Hematopoietic multipotent progenitor cell treated with erythropoietin and hydrocortisone succinate and interleukin-3 and kit ligand, for 15 days (in vitro differentiated cells): Measurements from ENCODE around the gene ROM1.
"Not testable (repeated sequence)": the region's sequence is repeated elsewhere in the genome, so short reads cannot be mapped to it uniquely, and the experiment has no call there.

ENCODE experiments used
- DNase-seq: peaks from one replicate; pipeline ENCODE4 v3.0.0-alpha.2; 2015; ENCODE audit warnings: low spot score

The ROM1 gene

DNA sequence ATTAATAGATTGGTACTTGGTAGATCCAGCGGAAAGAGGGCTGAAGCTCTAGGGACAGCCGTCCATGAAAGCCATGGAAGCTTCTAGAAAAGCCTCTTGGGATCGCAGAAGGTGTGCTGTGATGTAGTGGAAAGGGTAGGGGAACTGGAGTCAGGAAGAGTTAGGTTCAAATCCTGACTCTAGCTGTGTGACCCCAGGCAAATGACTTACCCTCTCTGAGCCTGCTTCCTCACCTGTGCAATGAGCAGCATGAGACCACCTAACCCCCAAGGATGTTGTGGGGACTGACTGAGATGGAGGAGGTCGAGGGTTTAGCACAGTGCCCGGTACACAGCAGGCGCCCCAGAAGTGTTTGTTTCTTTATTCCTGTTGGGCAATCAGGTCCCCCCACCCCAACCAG, 2.7 kb upstream of the ROM1 start:
- no peak for DNase-seq

DNA sequence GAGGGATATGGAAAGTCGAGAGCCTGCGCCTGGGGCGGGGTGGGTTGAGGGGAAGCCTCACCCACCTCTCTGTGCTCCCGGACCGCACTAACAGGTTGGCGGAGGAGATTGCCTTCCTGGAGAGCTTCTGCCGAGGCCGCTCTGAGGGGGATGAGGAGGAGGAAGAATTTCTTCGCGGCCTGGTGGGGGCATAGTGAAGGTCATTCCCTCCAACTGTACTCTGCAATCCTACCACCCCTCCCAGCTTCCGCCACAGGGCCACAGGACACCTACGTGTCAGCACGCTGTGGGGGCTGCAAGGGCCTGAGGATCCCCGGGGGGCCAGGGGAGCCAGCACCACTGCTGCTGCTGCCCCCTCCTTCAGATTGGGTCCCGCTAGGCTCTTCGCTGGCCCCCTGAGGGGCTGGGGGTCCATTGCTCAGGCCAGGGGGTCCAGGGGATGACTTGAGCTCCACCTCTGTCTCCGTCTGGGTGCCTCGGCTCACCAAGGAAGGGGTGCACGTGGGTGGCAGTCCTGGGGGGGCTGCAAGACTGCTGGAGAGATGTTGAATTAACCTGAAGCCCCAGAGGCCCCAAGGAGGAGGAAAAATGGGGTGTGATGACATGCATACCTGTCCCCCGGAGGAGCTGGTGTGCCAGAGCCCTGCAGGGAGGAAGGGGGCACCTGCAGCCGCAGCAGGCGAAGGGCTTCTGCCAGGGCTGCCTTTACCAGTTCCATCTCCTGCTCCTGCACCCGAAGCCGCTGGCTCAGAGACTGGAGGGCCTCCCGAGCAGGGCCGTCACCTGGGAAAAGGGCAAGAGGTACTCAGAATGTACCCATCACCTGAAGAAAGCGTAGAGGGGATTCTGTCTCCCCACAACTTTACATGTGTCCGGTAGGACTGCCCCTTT, 2.0 kb upstream of the ROM1 start:
- DNase-seq, result no peak

DNA sequence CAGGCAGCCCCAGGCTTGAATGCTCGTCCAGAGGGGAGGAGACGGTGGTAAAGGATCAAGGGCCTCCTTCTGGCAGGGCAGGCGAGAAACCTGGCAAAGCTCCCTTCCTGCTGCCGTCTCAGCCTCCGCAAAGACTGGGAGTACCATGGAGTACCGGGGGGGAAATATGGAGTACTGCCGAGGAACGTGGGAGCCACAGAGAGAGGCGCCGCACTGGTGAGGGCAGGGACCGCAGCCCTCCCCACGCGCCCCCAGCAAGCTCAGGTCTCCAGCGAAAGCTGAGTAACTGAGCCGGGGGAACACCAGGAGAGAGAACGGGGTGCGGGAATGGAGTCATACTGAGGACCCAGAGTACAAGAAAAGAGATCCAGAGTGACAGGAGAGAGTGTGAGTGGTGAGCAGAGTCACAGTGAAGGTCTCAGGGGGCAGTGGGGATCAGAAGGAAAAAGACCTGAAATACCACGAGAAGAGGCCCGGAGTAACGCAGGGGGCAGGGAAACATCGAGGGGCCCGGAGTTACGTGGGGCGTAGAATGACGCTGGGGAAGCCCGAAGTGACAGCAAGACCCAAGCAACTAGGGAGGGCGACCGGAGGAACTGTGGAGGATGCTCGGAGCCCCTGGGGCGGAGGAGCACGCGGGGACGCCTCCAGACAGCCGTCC, 1.2 kb upstream of the ROM1 start:
- DNase-seq, result peak; percentile 18

DNA sequence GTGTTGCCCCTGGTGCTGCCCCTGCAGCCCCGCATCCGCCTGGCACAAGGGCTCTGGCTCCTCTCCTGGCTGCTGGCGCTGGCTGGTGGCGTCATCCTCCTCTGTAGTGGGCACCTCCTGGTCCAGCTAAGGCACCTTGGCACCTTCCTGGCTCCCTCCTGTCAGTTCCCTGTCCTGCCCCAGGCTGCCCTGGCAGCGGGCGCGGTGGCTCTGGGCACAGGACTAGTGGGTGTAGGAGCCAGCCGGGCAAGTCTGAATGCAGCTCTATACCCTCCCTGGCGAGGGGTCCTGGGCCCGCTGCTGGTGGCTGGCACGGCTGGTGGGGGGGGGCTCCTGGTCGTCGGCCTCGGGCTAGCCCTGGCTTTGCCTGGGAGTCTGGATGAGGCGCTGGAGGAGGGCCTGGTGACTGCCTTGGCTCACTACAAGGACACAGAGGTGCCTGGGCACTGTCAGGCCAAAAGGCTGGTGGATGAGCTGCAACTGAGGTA, 278 bp downstream of the ROM1 start:
- no peak for DNase-seq

DNA sequence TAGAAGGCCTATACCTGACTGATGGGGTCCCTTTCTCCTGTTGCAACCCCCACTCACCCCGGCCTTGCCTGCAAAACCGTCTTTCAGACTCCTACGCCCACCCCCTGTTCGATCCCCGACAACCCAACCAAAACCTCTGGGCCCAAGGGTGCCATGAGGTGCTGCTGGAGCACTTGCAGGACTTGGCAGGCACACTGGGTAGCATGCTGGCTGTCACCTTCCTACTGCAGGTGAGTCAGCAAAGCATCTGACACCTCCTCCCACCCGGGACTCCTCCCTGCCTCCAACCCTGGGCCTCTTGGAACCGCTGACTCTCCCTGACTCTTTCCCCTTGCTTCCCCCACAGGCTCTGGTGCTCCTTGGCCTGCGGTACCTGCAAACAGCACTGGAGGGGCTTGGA, 1.2 kb downstream of the ROM1 start:
- peak; percentile 65 for DNase-seq

DNA sequence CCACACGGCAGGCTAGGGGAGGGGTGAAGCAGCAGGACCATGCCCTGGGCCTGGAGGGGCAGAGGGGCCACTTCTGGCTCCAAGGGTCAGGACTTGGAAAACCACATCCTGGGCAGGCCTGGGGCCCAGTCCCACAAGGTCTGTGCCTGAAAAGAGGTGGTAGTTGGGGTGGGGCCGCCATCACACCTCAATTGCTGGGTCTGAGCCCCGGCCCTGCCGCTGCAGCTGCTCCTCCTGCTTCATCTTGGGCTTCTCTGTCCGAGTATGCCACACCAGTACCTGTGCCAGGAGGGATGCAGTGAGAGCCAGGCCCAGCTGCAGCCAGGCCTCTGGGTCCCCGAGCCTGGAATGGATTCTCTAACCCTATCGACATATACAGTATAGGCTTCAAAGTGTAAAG, 2.5 kb downstream of the ROM1 start:
- DNase-seq, result no peak

DNA sequence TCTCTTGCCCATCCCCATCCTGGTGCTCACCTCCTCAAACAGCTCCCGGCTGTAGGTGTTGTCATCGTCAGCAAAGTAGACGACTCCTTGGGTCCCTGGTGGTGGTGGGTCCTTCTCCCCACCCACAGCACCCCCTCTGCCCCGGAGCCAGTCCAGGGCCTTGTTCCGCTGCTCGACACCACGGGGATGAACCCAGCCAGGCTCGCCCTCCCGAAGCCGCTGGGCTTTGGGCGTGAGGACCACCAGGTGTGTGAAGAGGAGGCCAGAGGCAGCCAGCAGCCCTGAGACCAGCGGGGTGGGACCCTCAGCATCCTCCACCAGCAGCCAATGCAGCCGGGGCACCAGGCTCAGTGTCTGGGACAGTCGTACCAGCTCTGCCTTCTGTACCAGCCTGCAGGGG, 3.9 kb downstream of the ROM1 start:
- DNase-seq, result not testable (repeated sequence)

DNA sequence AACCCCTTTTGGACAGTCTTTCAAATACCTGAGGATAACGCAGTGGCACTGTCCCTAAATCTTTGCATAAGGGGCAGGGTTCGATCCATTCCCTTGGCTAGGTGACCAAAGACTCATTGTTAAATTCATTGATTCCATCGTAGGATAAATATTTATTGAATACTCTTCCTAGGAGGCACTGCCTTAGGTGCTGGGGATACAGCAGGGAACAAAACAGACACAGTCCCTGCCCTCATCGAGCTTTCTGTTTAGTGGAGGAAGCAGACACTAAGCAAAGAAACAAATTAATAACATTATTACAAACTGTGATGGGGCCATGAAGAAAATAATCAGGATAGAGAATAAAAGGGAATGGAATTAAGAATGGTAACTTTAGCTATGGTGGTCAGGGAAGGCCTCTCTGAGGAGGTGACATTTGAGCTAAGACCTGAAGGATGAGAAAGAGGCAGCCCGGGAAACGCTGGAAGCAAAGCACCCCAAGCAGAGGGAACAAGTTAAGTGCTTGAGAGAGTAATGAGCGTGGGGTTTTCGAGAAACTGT, 8.0 kb downstream of the ROM1 start:
- DNase-seq, result no peak

DNA sequence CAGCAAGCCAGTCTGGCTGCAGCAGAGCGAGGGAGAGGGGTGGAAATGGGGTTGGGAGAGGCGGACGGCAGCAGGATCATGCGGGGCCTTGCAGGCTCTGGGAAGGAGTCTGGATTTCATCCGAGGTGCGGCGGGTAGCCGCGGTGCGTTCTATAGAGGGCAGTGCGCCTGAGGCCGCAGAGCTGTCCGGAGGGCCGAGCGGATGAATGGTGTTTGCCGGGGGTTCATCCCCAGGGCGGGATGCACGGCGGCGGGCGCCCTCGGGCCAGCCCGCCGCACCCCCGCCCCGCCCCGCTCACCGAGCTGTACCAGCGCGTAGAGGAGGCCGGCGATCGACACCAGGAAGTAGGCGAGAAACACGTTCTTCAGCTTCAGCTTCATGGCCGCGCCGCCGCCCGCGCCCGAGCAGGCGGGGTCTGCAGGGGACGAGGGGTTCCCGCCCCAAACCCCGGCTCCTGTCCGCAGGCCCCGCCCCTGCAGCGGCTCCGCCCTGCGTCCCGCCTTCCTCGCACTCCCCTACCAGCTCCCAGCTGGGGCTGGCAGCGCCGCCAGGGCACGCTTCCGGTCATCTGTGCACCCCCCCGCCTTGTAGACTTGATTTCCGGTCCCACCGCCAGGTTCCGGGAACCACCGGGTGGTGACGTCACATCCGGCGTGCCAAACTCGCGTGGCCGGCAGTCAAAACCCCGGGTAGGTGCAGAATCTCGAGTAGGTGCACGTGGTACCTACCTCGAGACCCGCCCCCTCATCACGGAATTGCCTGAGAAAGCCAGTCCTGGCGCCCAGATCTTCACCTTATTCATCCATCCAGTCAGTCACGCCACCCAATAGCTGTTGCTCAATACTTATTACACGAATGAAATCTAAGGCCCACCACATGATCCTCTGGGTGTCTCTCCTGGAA, 8.8 kb downstream of the ROM1 start, which contains the start of gene B3GAT3:
B3GAT3 (minus strand) TSS at position 420 of the 904 bp plus-strand sequence; CDS start at position 381, 39 bp downstream.
- DNase-seq, result peak; percentile 88

DNA sequence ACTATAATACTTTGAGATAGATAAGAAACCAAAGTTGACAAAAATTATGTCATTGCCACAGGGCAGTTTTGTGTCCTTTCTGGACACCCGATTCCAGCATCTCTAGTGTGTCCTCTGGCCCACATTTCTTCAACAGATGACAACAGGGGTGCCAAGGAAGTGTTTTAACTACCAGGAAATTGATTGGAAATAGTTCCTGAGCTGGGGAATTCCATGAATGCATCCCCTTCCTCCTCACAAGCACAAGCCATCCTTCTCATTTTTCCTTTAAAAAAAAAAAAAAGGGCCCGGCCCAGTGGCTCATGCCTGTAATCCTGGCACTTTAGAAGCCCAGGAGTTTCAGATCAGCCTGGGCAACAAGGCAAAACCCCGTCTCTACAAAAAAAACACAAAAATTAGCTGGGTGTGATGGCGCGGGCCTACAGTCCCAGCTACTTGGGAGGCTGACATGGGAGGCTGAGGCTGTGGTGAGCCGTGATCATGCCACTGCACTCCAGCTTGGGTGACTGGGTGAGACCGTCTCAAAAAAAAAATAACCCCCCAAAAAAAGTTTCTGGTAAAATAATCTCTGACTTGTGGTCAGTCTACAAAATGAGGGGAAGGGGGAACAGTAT, 9.5 kb downstream of the ROM1 start:
- no peak for DNase-seq

DNA sequence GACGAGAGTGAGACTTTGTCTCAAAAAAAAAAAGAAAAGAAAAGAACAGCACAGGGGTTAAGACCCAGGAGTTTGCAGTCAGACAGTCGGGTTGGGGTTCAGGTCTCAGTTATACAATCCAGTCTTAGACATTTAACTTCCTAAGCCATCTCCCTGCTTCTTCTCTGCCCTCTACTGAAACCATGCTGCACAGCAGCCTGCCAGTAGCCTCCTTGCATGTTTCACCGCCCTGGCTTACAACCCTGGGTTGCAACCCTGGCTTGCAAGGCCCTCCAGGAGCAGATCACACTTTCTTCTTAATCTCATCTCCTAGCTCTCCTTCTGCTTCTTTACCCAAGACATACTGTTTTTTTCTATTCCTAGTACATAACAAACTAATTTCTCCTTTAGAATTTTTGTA, 14.7 kb downstream of the ROM1 start:
- no peak for DNase-seq

DNA sequence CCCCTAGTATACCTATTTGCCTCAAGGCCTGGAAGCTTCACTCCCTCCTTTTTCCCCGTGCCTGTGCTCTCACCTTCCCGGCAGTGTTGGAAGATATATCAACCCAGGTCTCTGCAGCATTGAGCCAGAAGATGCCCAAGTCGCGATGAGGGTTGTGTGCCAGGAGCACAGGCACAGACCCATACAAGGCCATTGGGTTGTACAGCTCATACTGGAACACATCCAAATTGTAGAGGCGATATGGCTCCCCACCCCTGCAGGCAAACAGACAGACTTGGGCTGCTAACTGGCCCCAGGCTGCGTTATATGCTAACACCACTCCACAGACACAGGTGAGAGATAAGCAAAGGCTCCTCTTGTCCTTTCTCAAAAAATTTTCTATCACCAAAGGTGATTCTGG, 19.4 kb downstream of the ROM1 start:
- no peak for DNase-seq

DNA sequence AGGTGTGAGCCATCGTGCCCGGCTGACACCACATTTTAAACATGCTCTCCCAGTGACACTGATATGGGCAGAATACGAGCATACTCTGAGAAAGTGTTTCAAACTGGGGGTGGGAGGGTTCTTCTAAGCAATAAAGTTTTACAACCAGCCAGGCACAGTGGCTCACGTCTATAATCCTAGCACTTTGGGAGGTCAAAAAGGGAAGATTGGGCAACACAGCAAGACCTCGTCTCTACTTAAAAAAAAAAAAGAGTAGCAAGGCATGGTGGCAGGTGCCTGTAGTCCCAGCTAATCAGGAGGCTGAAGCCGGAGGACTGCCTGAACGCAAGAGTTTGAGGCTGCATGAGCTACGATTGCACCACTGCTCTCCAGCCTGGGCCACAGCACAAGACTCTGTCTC, 31.2 kb downstream of the ROM1 start:
- DNase-seq, result no peak

DNA sequence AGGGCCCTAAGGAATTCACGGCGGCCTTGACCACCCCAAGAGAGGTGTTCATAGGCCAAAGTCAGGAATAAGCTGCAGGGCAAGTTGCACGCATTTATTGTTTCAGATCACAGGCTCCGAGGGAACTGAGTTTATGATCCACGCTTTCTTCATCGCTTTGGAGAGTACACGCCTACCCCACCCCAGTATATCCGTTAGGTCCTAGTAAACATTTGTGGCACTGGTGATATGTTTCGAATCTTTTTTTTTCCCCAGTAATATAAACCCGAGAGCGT, 32.6 kb downstream of the ROM1 start:
- no peak for DNase-seq

DNA sequence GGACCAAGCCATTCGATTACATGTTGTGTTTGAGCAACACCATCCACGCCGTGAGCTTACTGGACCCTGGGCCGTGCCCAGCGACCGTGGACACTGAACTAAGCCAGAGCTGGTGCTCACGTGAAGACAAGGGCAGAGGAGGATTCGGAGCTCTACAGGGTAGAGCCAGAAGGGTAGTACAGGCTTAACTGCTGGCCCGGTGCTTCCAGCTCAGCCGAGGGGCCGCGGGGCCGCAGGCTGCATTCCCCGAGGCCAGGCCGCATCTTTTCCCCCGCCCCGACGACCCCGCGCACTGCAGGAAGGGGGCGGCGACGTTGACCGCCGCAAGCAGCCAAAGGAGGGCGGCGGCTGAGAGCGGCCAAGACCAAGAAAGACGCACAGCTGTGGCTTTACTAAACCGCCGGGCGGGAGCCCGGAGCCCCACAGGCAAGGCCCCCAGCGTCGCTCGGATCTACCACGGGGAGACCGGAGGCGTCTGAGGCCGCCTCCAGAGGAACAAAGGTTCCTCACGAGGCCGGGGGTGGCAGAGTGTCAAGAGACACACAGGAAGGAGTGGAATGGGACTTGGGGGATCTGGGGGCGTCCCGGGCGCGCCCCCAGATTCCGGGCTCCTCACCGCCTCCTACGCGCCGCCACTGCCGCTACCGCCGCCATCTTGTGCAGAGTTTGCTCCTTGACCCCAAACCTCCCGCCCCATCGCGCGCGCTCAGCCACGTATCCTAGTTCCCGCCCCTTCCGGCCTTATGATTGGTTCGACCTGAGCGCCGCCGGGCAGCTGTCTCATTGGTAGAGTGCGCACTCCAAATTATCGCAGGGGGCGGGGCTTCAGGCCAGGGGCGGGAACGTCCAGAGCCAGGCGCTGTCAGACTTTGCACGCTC, 33.1 kb downstream of the ROM1 start, which contains the start of gene GANAB:
GANAB (minus strand) TSS at position 668 of the 879 bp plus-strand sequence; CDS start at position 654, 14 bp downstream.
- DNase-seq, result peak; percentile 100

DNA sequence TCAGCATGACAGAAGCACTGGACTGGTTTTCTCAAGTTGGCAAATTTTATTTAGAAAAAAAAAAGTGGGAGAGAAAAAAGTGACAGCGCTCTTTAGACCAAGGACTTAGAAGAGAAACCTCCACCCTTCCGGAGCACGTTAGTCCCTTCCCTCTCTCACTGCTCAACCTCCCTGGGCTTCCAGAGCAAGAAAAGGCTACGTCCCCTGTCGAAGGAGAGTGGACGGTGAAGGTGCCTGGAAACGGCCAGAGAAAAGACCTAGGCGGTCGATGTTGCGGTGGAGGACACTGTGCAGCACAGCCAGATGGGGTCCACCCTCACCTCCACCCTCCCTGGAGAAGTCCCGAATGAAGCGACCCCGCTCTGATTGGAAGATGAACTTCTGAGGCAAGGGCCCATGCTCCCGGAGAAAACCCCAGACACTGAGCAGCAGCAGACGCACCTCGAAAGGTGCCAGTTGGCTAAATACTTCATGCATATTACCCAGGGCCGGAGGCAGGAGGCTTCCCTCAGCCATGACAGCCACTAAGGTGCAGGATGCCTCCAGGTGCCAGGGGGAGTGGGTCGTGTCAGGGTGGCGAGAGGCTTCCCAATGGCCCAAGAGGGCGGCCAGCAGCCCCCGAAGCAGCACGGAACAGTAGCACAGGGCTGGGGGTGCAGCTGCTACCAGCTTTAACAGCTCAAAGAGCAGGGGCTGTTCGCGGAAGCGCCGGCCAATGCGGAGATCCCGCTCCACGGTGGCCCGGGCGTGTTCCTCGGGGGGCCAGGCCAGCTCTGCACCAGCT, 34.0 kb downstream of the ROM1 start:
- no peak for DNase-seq

DNA sequence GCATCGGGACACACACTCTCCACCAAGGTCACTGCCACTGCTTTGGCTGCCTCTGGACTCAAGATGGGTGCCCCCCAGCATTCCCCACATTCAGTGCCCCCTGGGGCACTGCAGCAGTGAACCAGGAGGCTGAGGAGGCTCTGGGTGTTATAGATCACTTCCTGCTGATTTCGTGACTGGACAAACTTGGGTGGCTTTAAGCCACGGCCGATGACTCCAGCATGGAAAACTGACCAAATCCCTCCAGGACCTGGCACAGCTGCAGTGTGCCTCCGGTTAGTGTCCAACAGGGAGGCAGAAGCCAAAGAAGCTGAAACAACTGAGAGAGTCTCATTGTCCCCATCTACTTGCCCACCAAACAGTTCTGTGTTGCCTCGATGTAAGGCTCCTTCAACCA, 34.5 kb downstream of the ROM1 start:
- no peak for DNase-seq

DNA sequence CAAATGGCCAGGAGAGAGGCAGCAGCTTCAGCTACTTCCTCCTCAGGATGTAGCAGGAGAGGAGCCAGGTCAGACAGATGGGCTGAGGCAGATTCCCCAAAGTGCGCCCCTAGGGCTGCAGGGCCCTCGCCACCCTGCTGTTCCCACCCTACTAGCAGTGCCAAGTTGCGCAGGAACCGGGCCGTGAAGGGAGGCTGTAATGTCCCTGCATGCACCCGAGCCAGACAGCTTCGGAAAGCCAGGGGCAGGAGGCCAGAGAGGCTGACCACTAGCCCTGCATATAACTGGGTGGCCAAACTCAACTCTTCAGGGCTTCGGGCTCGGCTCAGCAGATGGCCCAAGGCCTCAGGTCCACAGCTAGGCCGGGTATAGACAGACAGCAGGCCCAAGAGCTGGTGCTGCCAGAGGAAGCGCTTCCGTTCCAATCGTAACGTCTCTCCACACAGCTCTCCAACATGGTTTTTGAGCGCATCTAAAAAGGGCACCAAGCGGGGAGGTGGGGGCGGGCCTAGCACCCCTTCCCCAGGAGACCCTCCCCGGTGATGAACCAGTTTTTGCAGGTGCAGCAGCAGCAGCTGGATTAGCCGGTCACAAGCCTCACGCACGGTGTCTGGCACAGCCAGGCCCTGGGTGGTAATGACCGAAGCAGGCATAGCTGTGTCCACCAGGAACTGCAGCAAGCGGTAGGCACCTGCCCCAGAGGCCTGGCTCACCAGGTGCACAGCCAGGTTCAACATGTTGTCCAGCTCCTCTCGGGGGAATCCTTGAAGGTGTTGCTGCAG, 35.3 kb downstream of the ROM1 start:
- DNase-seq, result no peak

DNA sequence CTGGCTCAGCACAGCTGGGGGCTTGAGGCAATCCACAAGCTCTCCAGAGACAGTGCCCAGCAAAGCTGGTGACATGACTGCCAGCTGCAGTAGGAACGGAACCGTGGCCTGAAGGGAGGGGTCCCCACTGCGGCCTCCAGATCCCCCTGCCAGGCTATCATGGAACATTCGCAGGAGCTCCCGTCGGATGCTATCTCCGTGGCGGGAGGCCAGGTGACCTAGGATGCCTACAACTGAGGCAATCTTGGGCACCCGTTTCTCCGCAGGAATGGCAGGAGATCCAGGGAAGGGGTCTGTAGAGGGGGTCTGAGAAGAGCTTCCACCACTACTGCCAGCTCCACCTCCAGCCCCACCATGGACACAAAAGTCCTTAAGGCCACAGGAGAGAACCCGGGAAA, 35.9 kb downstream of the ROM1 start:
- DNase-seq, result no peak
